ENCODE data around the gene SH3BP5. TPM values are rescaled to one million over a fixed set of nuclear protein-coding genes. Genes with fewer than 3 reads are reported as not detected.
A peak's percentile ranks its signal among the peaks of the same experiment; 100 is the strongest.

SH3BP5 gene
- total RNA-seq, 6 experiments from 2014 or later, result 8.9 to 19.2 (median 13.8) TPM

GRCh38 chr3:15295506-15295905 lies 36.9 kb downstream of the SH3BP5 start:
- Histone ChIP-seq H3K36me3 (no peaks in the 10 kb centered on the region), H3K4me1 (peaks cover 0 to 36% (median 5%) of the 10 kb centered on the region in 4 donors), H3K27me3 (no peaks in the 10 kb centered on the region), H3K4me3 (no peak overlapping the region), H3K27ac (peak overlapping the region; percentile 57 to 85 (median 74)), H3K9me3 (no peaks in the 10 kb centered on the region)
- TF ChIP-seq POLR2A (IDR thresholded peaks at IDR 0.05), result no peak
- TF ChIP-seq, protein P1, sequence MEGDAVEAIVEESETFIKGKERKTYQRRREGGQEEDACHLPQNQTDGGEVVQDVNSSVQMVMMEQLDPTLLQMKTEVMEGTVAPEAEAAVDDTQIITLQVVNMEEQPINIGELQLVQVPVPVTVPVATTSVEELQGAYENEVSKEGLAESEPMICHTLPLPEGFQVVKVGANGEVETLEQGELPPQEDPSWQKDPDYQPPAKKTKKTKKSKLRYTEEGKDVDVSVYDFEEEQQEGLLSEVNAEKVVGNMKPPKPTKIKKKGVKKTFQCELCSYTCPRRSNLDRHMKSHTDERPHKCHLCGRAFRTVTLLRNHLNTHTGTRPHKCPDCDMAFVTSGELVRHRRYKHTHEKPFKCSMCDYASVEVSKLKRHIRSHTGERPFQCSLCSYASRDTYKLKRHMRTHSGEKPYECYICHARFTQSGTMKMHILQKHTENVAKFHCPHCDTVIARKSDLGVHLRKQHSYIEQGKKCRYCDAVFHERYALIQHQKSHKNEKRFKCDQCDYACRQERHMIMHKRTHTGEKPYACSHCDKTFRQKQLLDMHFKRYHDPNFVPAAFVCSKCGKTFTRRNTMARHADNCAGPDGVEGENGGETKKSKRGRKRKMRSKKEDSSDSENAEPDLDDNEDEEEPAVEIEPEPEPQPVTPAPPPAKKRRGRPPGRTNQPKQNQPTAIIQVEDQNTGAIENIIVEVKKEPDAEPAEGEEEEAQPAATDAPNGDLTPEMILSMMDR (IDR thresholded peaks at IDR 0.05), result no peak
- intact Hi-C loops (cut with DNase I), result no loop called here
- peak; percentile 26 to 50 (median 35) for ATAC-seq
- no peak for DNase-seq
- WGBS (ENCODE audit: insufficient coverage, low coverage, low lambda C conversion rate, missing lambda C conversion rate), result 50% methylated on average over 6 of the region's 6 CpGs

DNA sequence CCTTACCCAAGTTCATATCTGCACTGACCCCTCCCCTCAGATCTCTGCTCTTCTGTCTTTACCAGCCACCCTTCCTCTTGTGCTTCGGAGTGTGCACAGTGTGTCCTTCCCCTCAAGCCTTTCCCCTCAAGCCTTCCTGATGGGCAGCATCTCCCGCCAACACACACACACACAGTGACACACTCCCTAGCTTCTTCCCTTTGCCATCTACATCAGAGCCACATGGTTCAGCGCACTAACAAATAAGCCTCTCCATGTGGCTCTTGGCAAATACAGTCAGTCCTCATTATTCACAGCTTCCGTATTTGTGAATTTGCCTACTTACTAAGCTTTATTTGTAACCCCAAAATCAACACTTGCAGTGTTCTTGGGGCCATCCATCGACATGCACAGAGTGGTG lies 37.5 kb downstream of the SH3BP5 start:
- TF ChIP-seq, protein P1 (IDR thresholded peaks at IDR 0.05), result no peak
- peak; percentile 17 for TF ChIP-seq POLR2A (IDR thresholded peaks at IDR 0.05)
- ATAC-seq (peak; percentile 28 to 46 (median 36)), DNase-seq (no peak)
- Histone ChIP-seq H3K4me3 (no peak overlapping the region), H3K4me1 (peaks cover 0 to 36% (median 5%) of the 10 kb centered on the region in 4 donors), H3K9me3 (no peaks in the 10 kb centered on the region), H3K27me3 (no peaks in the 10 kb centered on the region), H3K27ac (peak overlapping the region; percentile 57 to 85 (median 74)), H3K36me3 (no peaks in the 10 kb centered on the region)
- WGBS (ENCODE audit: insufficient coverage, low coverage, low lambda C conversion rate, missing lambda C conversion rate), result 51% methylated on average over 5 of the region's 5 CpGs
- intact Hi-C loops (cut with DNase I), result no loop called here

DNA sequence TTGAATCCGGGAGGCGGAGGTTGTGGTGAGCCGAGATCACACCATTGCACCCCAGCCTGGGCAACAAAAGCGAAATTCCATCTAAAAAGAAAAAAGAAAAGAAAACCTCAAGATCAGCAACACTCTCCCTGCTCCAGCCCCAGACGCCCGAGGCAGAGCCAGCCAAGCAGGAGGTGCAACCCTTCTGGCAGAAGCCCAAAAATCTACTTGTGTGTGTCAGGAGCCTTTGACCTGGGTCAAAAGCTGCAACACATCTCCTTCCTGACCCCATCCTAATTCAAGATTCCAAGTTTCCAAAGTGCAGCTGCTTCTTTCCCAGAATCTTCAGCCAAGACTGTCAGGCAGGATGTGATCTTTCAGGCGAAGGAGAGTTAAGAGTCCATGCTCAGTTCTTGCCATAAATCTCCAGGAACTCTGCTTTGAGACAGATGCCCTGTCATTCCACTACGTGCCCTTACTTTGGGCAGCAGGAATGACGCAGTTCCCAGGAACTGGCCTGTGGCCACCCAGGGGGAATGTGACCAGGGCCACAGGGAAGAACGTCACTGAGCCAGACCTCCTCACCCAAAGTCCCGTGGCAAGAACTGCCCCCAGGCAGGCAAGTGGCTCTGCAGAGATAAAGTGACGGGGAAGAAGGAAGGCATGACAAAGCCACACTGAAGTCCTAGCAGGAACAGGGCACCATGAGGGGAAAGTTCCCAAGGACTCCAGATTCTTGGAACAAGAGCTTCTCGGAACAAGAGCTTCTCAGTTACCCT lies 39.4 kb downstream of the SH3BP5 start:
- Histone ChIP-seq H3K4me3 (no peak overlapping the region), H3K9me3 (peaks cover 0 to 2% (median 0%) of the 10 kb centered on the region in 4 donors), H3K27ac (peak overlapping the region; percentile 50 to 74 (median 65)), H3K36me3 (no peaks in the 10 kb centered on the region), H3K4me1 (peaks cover 0 to 27% (median 2%) of the 10 kb centered on the region in 4 donors), H3K27me3 (no peaks in the 10 kb centered on the region)
- intact Hi-C loops (cut with DNase I), result no loop called here
- TF ChIP-seq POLR2A (IDR thresholded peaks at IDR 0.05), result no peak
- TF ChIP-seq, protein P1 (IDR thresholded peaks at IDR 0.05), result no peak
- 38% methylated on average over 7 of the region's 13 CpGs for WGBS (ENCODE audit: insufficient coverage, low coverage, low lambda C conversion rate, missing lambda C conversion rate)
- peak; percentile 66 to 77 (median 76) for DNase-seq
- ATAC-seq, result peak; percentile 55 to 75 (median 68)

GRCh38 chr3:15291589-15292541 lies 40.5 kb downstream of the SH3BP5 start:
- intact Hi-C loops (cut with DNase I), result no loop called here
- H3K9me3 ChIP-seq, result peaks cover 0 to 2% (median 0%) of the 10 kb centered on the region in 4 donors
- TF ChIP-seq, protein P1 (IDR thresholded peaks at IDR 0.05), result no peak
- TF ChIP-seq POLR2A (IDR thresholded peaks at IDR 0.05), result no peak
- 37% methylated on average over 6 of the region's 6 CpGs for WGBS (ENCODE audit: insufficient coverage, low coverage, low lambda C conversion rate, missing lambda C conversion rate)
- H3K27ac ChIP-seq, result peak overlapping the region; percentile 0 to 18 (median 1)
- peak in 2 of 4 donors; percentile 5 to 6 for ATAC-seq
- H3K27me3 ChIP-seq, result no peaks in the 10 kb centered on the region
- no peak overlapping the region for H3K4me3 ChIP-seq
- H3K4me1 ChIP-seq, result peaks cover 0 to 34% (median 2%) of the 10 kb centered on the region in 4 donors
- no peaks in the 10 kb centered on the region for H3K36me3 ChIP-seq
- no peak for DNase-seq
